GM19099 (cell line): ENCODE measurements around the gene PIEZO2.

Experiments used
- POLR2A ChIP-seq: IDR thresholded peaks from 3 replicates; pipeline ENCODE4 v1.6.1; 2011; ENCODE audit warnings: low read depth; ENCODE audit not compliant: insufficient read length; ENCODE audit errors: extremely low read depth

Gene PIEZO2

GRCh38 chr18:10901329-10901728, 248.0 kb downstream of the PIEZO2 start:
- TF ChIP-seq POLR2A, result no peak

GRCh38 chr18:10900435-10900834, 248.9 kb downstream of the PIEZO2 start:
- no peak for TF ChIP-seq POLR2A

- TF ChIP-seq POLR2A, result no peak
Observed at GRCh38 chr18:10899481-10899880, 249.9 kb downstream of the PIEZO2 start.

- no peak for TF ChIP-seq POLR2A
Observed at GRCh38 chr18:10898417-10898974, 250.9 kb downstream of the PIEZO2 start.

- TF ChIP-seq POLR2A, result no peak
Observed at GRCh38 chr18:10896851-10897250, 252.5 kb downstream of the PIEZO2 start.

- no peak for TF ChIP-seq POLR2A
Observed at GRCh38 chr18:10895976-10896375, 253.4 kb downstream of the PIEZO2 start.

GRCh38 chr18:10894501-10894900, 254.9 kb downstream of the PIEZO2 start:
- TF ChIP-seq POLR2A, result no peak

GRCh38 chr18:10893761-10894160, 255.6 kb downstream of the PIEZO2 start:
- TF ChIP-seq POLR2A, result no peak

GRCh38 chr18:10893196-10893595, 256.2 kb downstream of the PIEZO2 start:
- no peak for TF ChIP-seq POLR2A

GRCh38 chr18:10892786-10893185, 256.6 kb downstream of the PIEZO2 start:
- TF ChIP-seq POLR2A, result no peak

GRCh38 chr18:10890022-10890421, 259.3 kb downstream of the PIEZO2 start:
- no peak for TF ChIP-seq POLR2A

- TF ChIP-seq POLR2A, result no peak
Observed at GRCh38 chr18:10878703-10879102, 270.7 kb downstream of the PIEZO2 start.

GRCh38 chr18:10877987-10878386, 271.4 kb downstream of the PIEZO2 start:
- no peak for TF ChIP-seq POLR2A

GRCh38 chr18:10875811-10876210, 273.6 kb downstream of the PIEZO2 start:
- TF ChIP-seq POLR2A, result no peak

- no peak for TF ChIP-seq POLR2A
Observed at GRCh38 chr18:10872304-10872703, 277.1 kb downstream of the PIEZO2 start.

GRCh38 chr18:10864722-10865121, 284.6 kb downstream of the PIEZO2 start:
- no peak for TF ChIP-seq POLR2A

GRCh38 chr18:10863026-10863425, 286.3 kb downstream of the PIEZO2 start:
- TF ChIP-seq POLR2A, result no peak
